ENCODE measurements around the gene CAPZB.

The CAPZB gene

GRCh38 chr1:19418503-19418971 is 66.8 kb downstream of the CAPZB start:
- no peak for TF ChIP-seq CTCF (IDR thresholded peaks at IDR 0.05)
- Histone ChIP-seq H3K27me3 (no peaks in the 10 kb centered on the region), H3K27ac (no peak overlapping the region), H3K36me3 (peaks cover 56% of the 10 kb centered on the region), H3K4me3 (ENCODE audit: low read depth in 1 of 2, low read length in 1 of 2) (no peak overlapping the region), H3K4me1 (ENCODE audit: control insufficient read depth in 1 of 2, insufficient read depth in 1 of 2, low read depth in 1 of 2, low read length in 1 of 2) (peaks cover 8 to 12% of the 10 kb centered on the region in 2 experiments), H3K9me3 (no peaks in the 10 kb centered on the region)

GRCh38 chr1:19416921-19417470 is 68.3 kb downstream of the CAPZB start:
- peaks cover 66% of the 10 kb centered on the region for H3K36me3 ChIP-seq
- H3K27ac ChIP-seq = peak overlapping the region; percentile 45
- no peak overlapping the region for H3K4me3 ChIP-seq (ENCODE audit: low read depth in 1 of 2, low read length in 1 of 2)
- H3K27me3 ChIP-seq = no peaks in the 10 kb centered on the region
- peaks cover 0 to 7% of the 10 kb centered on the region in 2 experiments for H3K4me1 ChIP-seq (ENCODE audit: control insufficient read depth in 1 of 2, insufficient read depth in 1 of 2, low read depth in 1 of 2, low read length in 1 of 2)
- no peaks in the 10 kb centered on the region for H3K9me3 ChIP-seq
- TF ChIP-seq CTCF (IDR thresholded peaks at IDR 0.05) = no peak

- no peaks in the 10 kb centered on the region for H3K27me3 ChIP-seq
- H3K36me3 ChIP-seq = peaks cover 66% of the 10 kb centered on the region
- H3K4me1 ChIP-seq (ENCODE audit: control insufficient read depth in 1 of 2, insufficient read depth in 1 of 2, low read depth in 1 of 2, low read length in 1 of 2) = peaks cover 0 to 7% of the 10 kb centered on the region in 2 experiments
- H3K4me3 ChIP-seq (ENCODE audit: low read depth in 1 of 2, low read length in 1 of 2) = no peak overlapping the region
- no peak overlapping the region for H3K27ac ChIP-seq
- no peaks in the 10 kb centered on the region for H3K9me3 ChIP-seq
- TF ChIP-seq CTCF (IDR thresholded peaks at IDR 0.05) = no peak
These were observed 69.2 kb downstream of the CAPZB start for GRCh38 chr1:19416145-19416544.

GRCh38 chr1:19414515-19415121 is 70.7 kb downstream of the CAPZB start:
- no peak for TF ChIP-seq CTCF (IDR thresholded peaks at IDR 0.05)
- Histone ChIP-seq H3K27ac (peak overlapping the region; percentile 34), H3K9me3 (no peaks in the 10 kb centered on the region), H3K27me3 (no peaks in the 10 kb centered on the region), H3K36me3 (peaks cover 62% of the 10 kb centered on the region), H3K4me3 (ENCODE audit: low read depth in 1 of 2, low read length in 1 of 2) (no peak overlapping the region), H3K4me1 (ENCODE audit: control insufficient read depth in 1 of 2, insufficient read depth in 1 of 2, low read depth in 1 of 2, low read length in 1 of 2) (peaks cover 0 to 7% of the 10 kb centered on the region in 2 experiments)

GRCh38 chr1:19413999-19414398 is 71.3 kb downstream of the CAPZB start:
- H3K36me3 ChIP-seq = peaks cover 55% of the 10 kb centered on the region
- no peaks in the 10 kb centered on the region for H3K27me3 ChIP-seq
- TF ChIP-seq CTCF (IDR thresholded peaks at IDR 0.05) = no peak
- H3K4me1 ChIP-seq (ENCODE audit: control insufficient read depth in 1 of 2, insufficient read depth in 1 of 2, low read depth in 1 of 2, low read length in 1 of 2) = peaks cover 0 to 7% of the 10 kb centered on the region in 2 experiments
- no peaks in the 10 kb centered on the region for H3K9me3 ChIP-seq
- H3K4me3 ChIP-seq (ENCODE audit: low read depth in 1 of 2, low read length in 1 of 2) = no peak overlapping the region
- peak overlapping the region; percentile 34 for H3K27ac ChIP-seq

All from neutrophil (primary cell).